ENCODE measurements around the gene HYAL3.

- TF ChIP-seq EZH2 (IDR thresholded peaks at IDR 0.05; ENCODE audit: insufficient read depth, poor library complexity, severe bottlenecking) (no peak), EZH2phosphoT487 (IDR thresholded peaks at IDR 0.05; ENCODE audit: insufficient read depth, low read depth) (no peak)
Observed at GRCh38 chr3:50271314-50271936, 27.8 kb downstream of the HYAL3 start.

Measured in GM23248 (cell line).